HepG2 (cell line): Measurements from ENCODE around the gene NAGS. TPM values are rescaled to one million over a fixed set of nuclear protein-coding genes. Genes with fewer than 3 reads are reported as not detected.

Experiments
- AGO2 ChIP-seq: fragments of 200-400 bp; formaldehyde crosslinking; optimal IDR thresholded peaks from 2 replicates; pipeline ENCODE3; 2017; ENCODE audit warnings: mild to moderate bottlenecking, low read depth, low read length, moderate library complexity
- AHDC1 ChIP-seq: sonication (generic); formaldehyde crosslinking; IDR thresholded peaks from 2 replicates; pipeline ENCODE4 v1.5.1; 2020; ENCODE audit warnings: mild to moderate bottlenecking, missing genetic modification reagents, borderline replicate concordance
- ARNT2 ChIP-seq: sonication (generic); formaldehyde crosslinking; IDR thresholded peaks from 2 replicates; pipeline ENCODE4 v1.8.0; 2022; ENCODE audit warnings: mild to moderate bottlenecking, low read depth, missing genetic modification reagents, moderate library complexity
- POLR2G ChIP-seq: fragments of 200-400 bp; formaldehyde crosslinking; IDR thresholded peaks from 2 replicates; pipeline ENCODE4 v1.6.1; 2018; ENCODE audit warnings: mild to moderate bottlenecking, low read depth, low read length, moderate library complexity
- RARA ChIP-seq: IDR thresholded peaks from 2 replicates; pipeline ENCODE4 v1.6.1; 2016; ENCODE audit warnings: missing genetic modification reagents, missing compliant biosample characterization
- RCOR2 ChIP-seq: IDR thresholded peaks from 2 replicates; pipeline ENCODE4 v1.6.1; 2016; ENCODE audit warnings: missing biosample characterization, missing genetic modification reagents
- TEF ChIP-seq: sonication (generic); formaldehyde crosslinking; IDR thresholded peaks from 2 replicates; pipeline ENCODE4 v1.5.0; 2020; ENCODE audit warnings: missing genetic modification reagents
- ZFP90 ChIP-seq: sonication (generic); formaldehyde crosslinking; IDR thresholded peaks from 2 replicates; pipeline ENCODE4 v1.8.0; 2022; ENCODE audit warnings: missing genetic modification reagents, mild to moderate bottlenecking, inconsistent platforms, borderline replicate concordance
- ZGPAT ChIP-seq: IDR thresholded peaks from 2 replicates; pipeline ENCODE4 v1.6.1; 2016; ENCODE audit warnings: mild to moderate bottlenecking
- ZNF496 ChIP-seq: sonication (generic); formaldehyde crosslinking; IDR thresholded peaks from 2 replicates; pipeline ENCODE4 v1.8.1; 2023; ENCODE audit warnings: mild to moderate bottlenecking, moderate library complexity, missing genetic modification reagents; ENCODE audit not compliant: insufficient replicate concordance
- ZNF572 ChIP-seq: sonication (generic); formaldehyde crosslinking; IDR thresholded peaks from 2 replicates; pipeline ENCODE4 v1.5.1; 2020; ENCODE audit warnings: mild to moderate bottlenecking, missing genetic modification reagents
- ZNF576 ChIP-seq: sonication (generic); formaldehyde crosslinking; IDR thresholded peaks from 2 replicates; pipeline ENCODE4 v1.4.0; 2020; ENCODE audit warnings: mild to moderate bottlenecking, missing genetic modification reagents
- ZNF768 ChIP-seq: sonication (generic); formaldehyde crosslinking; IDR thresholded peaks from 2 replicates; pipeline ENCODE4 v1.4.0; 2020; ENCODE audit warnings: missing genetic modification reagents
- polyA plus RNA-seq, 8 experiments: library from polyadenylated mRNA; depleted of rRNA in 3 of 8; stranded (reverse) in 7 of 8; unstranded in 1 of 8; fragments of >200 nt; fragmentation: Illumina TruSeq in 4 of 8; extraction: Trizol in 4 of 8; gene quantifications; 2 replicates each; pipeline versions ENCODE4 v1.2.1 to v1.2.3, GENCODE V29; 2011 to 2016; ENCODE audit warnings: low read depth in 4 of 8, missing spikeins in 1 of 8, mixed read lengths in 1 of 8; ENCODE audit not compliant: insufficient read depth in 1 of 8
- total RNA-seq, 5 experiments: library from RNA; depleted of rRNA; stranded (reverse); fragments of >200 nt; fragmentation: Illumina TruSeq; extraction: Trizol; gene quantifications; 2 replicates each; pipeline ENCODE4 v1.2.3, GENCODE V29; 2016; ENCODE audit warnings: low read depth in 1 of 5

NAGS gene
- total and polyA plus RNA-seq, 2 of the 13 experiments (the other 11 are each of a cell fraction or from before 2014, with no cell fraction given), result 4.3 to 5.1 TPM

- no peak for TF ChIP-seq ZGPAT (CRISPR knock-in tag)
- no peak for TF ChIP-seq RCOR2
- no peak for TF ChIP-seq RARA (CRISPR knock-in tag)
- TF ChIP-seq POLR2G, result peak; percentile 38; the same call in 1 of the 2 replicates
- no peak for TF ChIP-seq ZNF572 (CRISPR knock-in tag)
- TF ChIP-seq TEF (CRISPR knock-in tag), result no peak
- no peak for TF ChIP-seq ZNF576 (CRISPR knock-in tag)
- TF ChIP-seq AGO2, result peak; percentile 51
- TF ChIP-seq ZNF768 (CRISPR knock-in tag), result peak; percentile 15; the same call in 1 of the 2 replicates
- TF ChIP-seq AHDC1 (CRISPR knock-in tag), result no peak
- no peak for TF ChIP-seq ZNF496 (CRISPR knock-in tag)
- no peak for TF ChIP-seq ARNT2 (CRISPR knock-in tag)
- TF ChIP-seq ZFP90 (CRISPR knock-in tag), result 0 out of 2 replicates have a peak, but pooled peaks have one; percentile 30
- TF ChIP-seq, all 625 proteins: peak for 8
These were observed 1.8 kb downstream of the NAGS start (continued) for GRCh38 chr17:44006272-44006597.
